ENCODE data around the gene UNC13C. TPM values are rescaled to one million over a fixed set of nuclear protein-coding genes. Genes with fewer than 3 reads are reported as not detected.

Gene UNC13C
- polyA plus RNA-seq, 3 donors: 8.2 to 12.9 (median 10.4) TPM

GRCh38 chr15:54101664-54102270 lies 123.5 kb downstream of the UNC13C start:
- no peak for DNase-seq (ENCODE audit: low read depth in 3 of 3, low spot score in 2 of 3)

GRCh38 chr15:54102704-54103103 lies 124.5 kb downstream of the UNC13C start:
- DNase-seq (ENCODE audit: low read depth in 3 of 3, low spot score in 2 of 3): no peak

- no peak for DNase-seq (ENCODE audit: low read depth in 3 of 3, low spot score in 2 of 3)
Observed at GRCh38 chr15:54109014-54109413, 130.8 kb downstream of the UNC13C start.

- DNase-seq (ENCODE audit: low read depth in 3 of 3, low spot score in 2 of 3): no peak
Observed at GRCh38 chr15:54119051-54119450, 140.8 kb downstream of the UNC13C start.

GRCh38 chr15:54120949-54121463 lies 142.8 kb downstream of the UNC13C start:
- DNase-seq (ENCODE audit: low read depth in 3 of 3, low spot score in 2 of 3): no peak

GRCh38 chr15:54127574-54127973 lies 149.3 kb downstream of the UNC13C start:
- DNase-seq (ENCODE audit: low read depth in 3 of 3, low spot score in 2 of 3): no peak

- no peak for DNase-seq (ENCODE audit: low read depth in 3 of 3, low spot score in 2 of 3)
Observed at GRCh38 chr15:54131410-54131809, 153.2 kb downstream of the UNC13C start.

- no peak for DNase-seq (ENCODE audit: low read depth in 3 of 3, low spot score in 2 of 3)
Observed at GRCh38 chr15:54149115-54149531, 170.9 kb downstream of the UNC13C start.

- no peak for DNase-seq (ENCODE audit: low read depth in 3 of 3, low spot score in 2 of 3)
Observed at GRCh38 chr15:54150255-54150654, 172.0 kb downstream of the UNC13C start.

GRCh38 chr15:54159012-54159411 lies 180.8 kb downstream of the UNC13C start:
- no peak for DNase-seq (ENCODE audit: low read depth in 3 of 3, low spot score in 2 of 3)

GRCh38 chr15:54187325-54187724 lies 209.1 kb downstream of the UNC13C start:
- DNase-seq (ENCODE audit: low read depth in 3 of 3, low spot score in 2 of 3): no peak

GRCh38 chr15:54197995-54198394 lies 219.8 kb downstream of the UNC13C start:
- no peak for DNase-seq (ENCODE audit: low read depth in 3 of 3, low spot score in 2 of 3)

GRCh38 chr15:54206586-54207321 lies 228.5 kb downstream of the UNC13C start:
- DNase-seq (ENCODE audit: low read depth in 3 of 3, low spot score in 2 of 3): no peak

- DNase-seq (ENCODE audit: low read depth in 3 of 3, low spot score in 2 of 3): peak in 1 of 3 donors; percentile 3
Observed at GRCh38 chr15:54208786-54209185, 230.5 kb downstream of the UNC13C start.

- no peak for DNase-seq (ENCODE audit: low read depth in 3 of 3, low spot score in 2 of 3)
Observed at GRCh38 chr15:54212635-54213034, 234.4 kb downstream of the UNC13C start.

GRCh38 chr15:54226455-54226854 lies 248.2 kb downstream of the UNC13C start:
- DNase-seq (ENCODE audit: low read depth in 3 of 3, low spot score in 2 of 3): no peak

GRCh38 chr15:54227569-54227968 lies 249.3 kb downstream of the UNC13C start:
- DNase-seq (ENCODE audit: low read depth in 3 of 3, low spot score in 2 of 3): no peak

GRCh38 chr15:54250326-54250725 lies 272.1 kb downstream of the UNC13C start:
- no peak for DNase-seq (ENCODE audit: low read depth in 3 of 3, low spot score in 2 of 3)

GRCh38 chr15:54256190-54256589 lies 277.9 kb downstream of the UNC13C start:
- no peak for DNase-seq (ENCODE audit: low read depth in 3 of 3, low spot score in 2 of 3)

GRCh38 chr15:54273928-54274327 lies 295.7 kb downstream of the UNC13C start:
- no peak for DNase-seq (ENCODE audit: low read depth in 3 of 3, low spot score in 2 of 3)

- no peak for DNase-seq (ENCODE audit: low read depth in 3 of 3, low spot score in 2 of 3)
Observed at GRCh38 chr15:54277834-54278233, 299.6 kb downstream of the UNC13C start.

GRCh38 chr15:54280726-54281125 lies 302.5 kb downstream of the UNC13C start:
- DNase-seq (ENCODE audit: low read depth in 3 of 3, low spot score in 2 of 3): no peak

Data from right renal cortex interstitium (tissue), 3 donors.